Tibial artery (tissue), 4 donors: ENCODE results near the gene SVBP.

Experiments
- DNase-seq, 2 donors: peaks; one replicate each; pipeline ENCODE4 v3.0.0-alpha.2; 2019
- H3K27ac ChIP-seq, 2 donors: fragments of 200-600 bp; sonication (generic) in 1 of 2; 1 replicate in 1 of 2; 2 replicates in 1 of 2; pipeline ENCODE4 v1.5.1; 2018 to 2019; ENCODE audit warnings: mild to moderate bottlenecking in 1 of 2
- H3K27me3 ChIP-seq, 2 donors: fragments of 200-600 bp; sonication (generic) in 1 of 2; one replicate each; pipeline versions ENCODE4 v1.5.1 to v1.6.0; 2016 to 2019
- H3K36me3 ChIP-seq, 3 donors: fragments of 200-600 bp; sonication (generic) in 2 of 3; one replicate each; pipeline ENCODE4 v1.5.1; 2016 to 2019; ENCODE audit warnings: mild to moderate bottlenecking in 2 of 3
- H3K4me1 ChIP-seq, 4 donors: fragments of 200-600 bp; sonication (generic) in 2 of 4; 1 replicate in 3 of 4; 2 replicates in 1 of 4; pipeline ENCODE4 v1.5.1; 2016 to 2019
- H3K4me3 ChIP-seq, 2 donors: fragments of 200-600 bp; sonication (generic) in 1 of 2; 1 replicate in 1 of 2; 2 replicates in 1 of 2; pipeline ENCODE4 v1.5.1; 2018 to 2019; ENCODE audit warnings: mild to moderate bottlenecking in 2 of 2
- H3K9me3 ChIP-seq, 3 donors: fragments of 200-600 bp; sonication (generic) in 1 of 3; one replicate each; pipeline ENCODE4 v1.5.1; 2016 to 2019
- CTCF ChIP-seq, 2 experiments: fragments of 200-600 bp in 1 of 2; fragments of 450-650 bp in 1 of 2; IDR thresholded peaks; one replicate each; pipeline ENCODE4 v1.5.1; 2017 to 2019; ENCODE audit warnings: antibody characterized with exemption in 2 of 2, mild to moderate bottlenecking in 1 of 2, moderate library complexity in 1 of 2
- intact Hi-C: fragments of 100-400 bp; cut with DNase I; formaldehyde crosslinking; loops from one replicate; pipeline ENCODE4 v1.15.0; 2023; ENCODE audit warnings: low total_unique reads

The SVBP gene

GRCh38 chr1:42845866-42846256 is 28.7 kb upstream of the SVBP start:
- no peak for TF ChIP-seq CTCF (IDR thresholded peaks at IDR 0.05)
- Histone ChIP-seq H3K27me3 (no peaks in the 10 kb centered on the region), H3K4me3 (peak overlapping the region; percentile 90 to 91), H3K4me1 (peaks cover 0 to 24% (median 13%) of the 10 kb centered on the region in 4 donors), H3K9me3 (peaks cover 0 to 5% (median 0%) of the 10 kb centered on the region in 3 donors), H3K36me3 (peaks cover 14 to 37% (median 16%) of the 10 kb centered on the region in 3 donors), H3K27ac (peak overlapping the region; percentile 85 to 87)
- intact Hi-C loops: loop anchor here (10.0 kb wide), 1 partner anchor 161 kb away; the partner anchor contains the start of gene YBX1
- no peak for DNase-seq

GRCh38 chr1:42845193-42845592 is 28.0 kb upstream of the SVBP start:
- TF ChIP-seq CTCF (IDR thresholded peaks at IDR 0.05): no peak
- Histone ChIP-seq H3K36me3 (peaks cover 7 to 36% (median 9%) of the 10 kb centered on the region in 3 donors), H3K27ac (no peak overlapping the region), H3K4me3 (no peak overlapping the region), H3K27me3 (no peaks in the 10 kb centered on the region), H3K9me3 (peaks cover 0 to 2% (median 0%) of the 10 kb centered on the region in 3 donors), H3K4me1 (peaks cover 0 to 24% (median 13%) of the 10 kb centered on the region in 4 donors)
- intact Hi-C loops: loop anchor here (10.0 kb wide), 1 partner anchor 160 kb away; the partner anchor contains the start of gene YBX1
- DNase-seq: no peak

- DNase-seq: no peak
- TF ChIP-seq CTCF (IDR thresholded peaks at IDR 0.05): no peak
- Histone ChIP-seq H3K4me3 (no peak overlapping the region), H3K9me3 (no peaks in the 10 kb centered on the region), H3K27me3 (no peaks in the 10 kb centered on the region), H3K36me3 (peaks cover 6 to 31% (median 6%) of the 10 kb centered on the region in 3 donors), H3K4me1 (peaks cover 0 to 24% (median 13%) of the 10 kb centered on the region in 4 donors), H3K27ac (no peak overlapping the region)
- intact Hi-C loops: loop anchor here (10.0 kb wide), 1 partner anchor 160 kb away; the partner anchor contains the start of gene YBX1
Observed at GRCh38 chr1:42844592-42845140, 27.5 kb upstream of the SVBP start.

GRCh38 chr1:42841440-42842147 is 24.4 kb upstream of the SVBP start:
- Histone ChIP-seq H3K4me3 (no peak overlapping the region), H3K9me3 (no peaks in the 10 kb centered on the region), H3K36me3 (peaks cover 0 to 35% (median 6%) of the 10 kb centered on the region in 3 donors), H3K27ac (no peak overlapping the region), H3K4me1 (peaks cover 0 to 9% (median 5%) of the 10 kb centered on the region in 4 donors), H3K27me3 (no peaks in the 10 kb centered on the region)
- no peak for DNase-seq
- intact Hi-C loops: loop anchor here (10.0 kb wide), 1 partner anchor 157 kb away; the partner anchor contains the start of gene YBX1
- TF ChIP-seq CTCF (IDR thresholded peaks at IDR 0.05): no peak

- Histone ChIP-seq H3K36me3 (peaks cover 0 to 35% (median 6%) of the 10 kb centered on the region in 3 donors), H3K9me3 (no peaks in the 10 kb centered on the region), H3K4me1 (peaks cover 0 to 8% (median 5%) of the 10 kb centered on the region in 4 donors), H3K4me3 (no peak overlapping the region), H3K27me3 (no peaks in the 10 kb centered on the region), H3K27ac (no peak overlapping the region)
- no peak for DNase-seq
- TF ChIP-seq CTCF (IDR thresholded peaks at IDR 0.05): no peak
- intact Hi-C loops: loop anchor here (10.0 kb wide), 1 partner anchor 156 kb away; the partner anchor contains the start of gene YBX1
Observed at GRCh38 chr1:42841010-42841409, 23.8 kb upstream of the SVBP start.
